Fibroblast of skin of left biceps (primary cell): ENCODE data around the gene KCNH4.
A peak's percentile ranks its signal among the peaks of the same experiment; 100 is the strongest.

Experiments
- DNase-seq, 2 experiments: peaks; one replicate each; pipeline ENCODE4 v3.0.0-alpha.2; 2013; ENCODE audit warnings: low read depth in 2 of 2

KCNH4 gene

DNA sequence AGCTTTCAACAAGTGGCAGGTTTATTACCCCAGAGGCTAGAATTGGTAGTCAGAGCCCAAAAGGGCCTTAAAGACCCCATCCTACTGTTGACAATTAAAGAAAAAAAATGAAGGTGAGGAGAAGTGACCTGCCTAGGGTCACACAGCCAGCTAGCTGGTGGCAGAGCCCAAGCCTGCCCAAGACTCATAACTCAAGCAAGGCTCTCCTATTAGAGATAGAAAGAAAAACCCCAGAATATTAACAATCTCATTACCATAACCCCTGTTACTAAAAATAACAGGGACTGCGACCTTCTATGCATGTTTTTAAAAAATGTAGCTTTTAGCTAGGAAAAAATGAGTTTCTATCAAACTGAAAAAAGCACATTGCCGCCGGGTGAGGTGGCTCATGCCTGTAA is 44.3 kb downstream of the KCNH4 start:
- no peak for DNase-seq

DNA sequence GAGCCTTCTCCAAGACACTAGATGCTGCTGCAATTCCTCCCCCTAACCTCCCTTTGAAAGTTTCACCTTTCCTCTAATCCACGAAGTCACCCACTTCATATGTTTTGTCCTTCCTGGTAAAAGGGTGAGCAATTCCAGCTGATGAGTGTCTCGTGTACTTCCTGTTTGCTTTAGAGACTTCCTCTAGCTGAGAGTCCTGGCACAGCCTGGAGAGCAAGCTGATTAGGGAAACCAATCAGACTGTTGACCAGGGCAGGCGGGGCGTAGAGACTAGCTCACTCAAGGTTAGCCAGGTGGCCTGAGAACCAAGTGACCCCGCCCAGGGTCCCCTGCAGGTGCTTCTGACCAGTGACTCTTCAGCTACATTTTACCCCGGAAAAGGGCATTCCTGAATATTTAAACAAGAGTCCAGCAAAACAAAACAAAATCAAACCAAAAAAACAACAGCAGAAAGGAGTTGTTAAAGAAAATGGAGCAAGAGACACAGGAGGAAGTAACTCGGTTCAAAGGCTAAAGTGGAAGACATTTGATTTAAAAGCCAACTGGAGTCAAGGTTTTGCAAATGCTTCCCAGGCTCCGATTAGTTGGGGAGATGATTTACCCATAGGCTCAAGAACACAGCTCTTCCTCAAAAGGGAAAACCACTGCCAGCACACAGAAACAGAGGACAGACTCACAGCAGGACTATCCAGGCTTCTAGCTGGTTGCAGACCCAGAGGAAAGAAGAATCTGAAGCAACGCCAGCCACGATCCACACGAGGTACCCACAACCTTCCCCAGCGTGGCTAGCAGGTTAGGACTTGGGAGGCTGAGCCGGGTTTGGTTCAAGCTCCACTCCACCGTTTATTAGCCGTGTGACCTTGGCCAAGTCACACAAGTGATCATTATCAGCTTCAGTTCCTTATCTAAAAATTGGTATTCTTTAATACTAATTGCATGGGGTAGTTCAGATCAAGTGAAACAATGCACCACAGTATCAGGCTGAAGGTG is 45.0 kb downstream of the KCNH4 start:
- no peak for DNase-seq

DNA sequence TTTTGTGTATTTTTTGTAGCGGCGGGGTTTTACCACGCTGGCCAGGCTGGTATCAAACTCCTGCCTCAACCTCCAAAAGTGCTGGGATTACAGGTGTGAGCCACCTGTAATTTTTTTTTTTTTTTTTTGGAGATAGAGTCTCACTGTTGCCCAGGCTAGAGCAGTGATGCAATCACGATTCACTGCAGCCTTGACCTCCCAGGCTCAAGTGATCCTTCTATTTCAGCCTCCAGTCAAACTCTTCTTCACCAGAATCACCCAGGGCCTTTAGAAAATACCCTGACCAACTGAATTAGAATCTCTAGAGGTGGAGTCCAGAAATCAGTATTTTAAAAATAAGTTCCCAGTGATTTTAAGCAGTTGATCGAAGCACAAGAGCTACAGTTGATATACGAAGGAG is 45.8 kb downstream of the KCNH4 start:
- no peak for DNase-seq

DNA sequence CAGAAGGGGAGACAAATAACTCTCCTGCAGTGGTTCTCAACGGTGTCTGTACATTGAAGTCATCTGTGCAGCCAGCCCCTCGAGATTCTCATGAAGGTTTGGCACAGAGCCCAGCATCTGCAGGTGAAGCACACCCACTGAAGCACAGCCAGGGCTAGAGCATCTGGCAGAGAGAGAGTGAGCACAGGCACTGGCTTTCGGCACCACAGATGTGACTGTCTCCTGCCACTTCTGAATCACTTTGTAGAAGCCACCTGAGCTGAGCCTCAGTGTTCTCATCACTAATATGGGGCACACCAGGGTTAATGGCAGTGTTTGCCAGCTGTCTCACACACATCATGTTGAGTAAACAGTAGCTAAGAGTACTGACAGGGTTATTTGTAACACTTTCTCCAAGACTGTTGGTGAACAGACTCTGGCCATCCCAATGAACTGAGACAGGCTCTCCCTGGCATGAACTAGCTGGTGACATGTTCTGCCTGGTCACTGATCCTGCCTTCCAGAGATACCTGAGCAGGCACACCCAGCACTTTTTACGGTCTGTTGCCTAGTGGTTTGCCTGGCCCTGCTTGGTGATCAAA is 47.4 kb downstream of the KCNH4 start:
- DNase-seq, result no peak

DNA sequence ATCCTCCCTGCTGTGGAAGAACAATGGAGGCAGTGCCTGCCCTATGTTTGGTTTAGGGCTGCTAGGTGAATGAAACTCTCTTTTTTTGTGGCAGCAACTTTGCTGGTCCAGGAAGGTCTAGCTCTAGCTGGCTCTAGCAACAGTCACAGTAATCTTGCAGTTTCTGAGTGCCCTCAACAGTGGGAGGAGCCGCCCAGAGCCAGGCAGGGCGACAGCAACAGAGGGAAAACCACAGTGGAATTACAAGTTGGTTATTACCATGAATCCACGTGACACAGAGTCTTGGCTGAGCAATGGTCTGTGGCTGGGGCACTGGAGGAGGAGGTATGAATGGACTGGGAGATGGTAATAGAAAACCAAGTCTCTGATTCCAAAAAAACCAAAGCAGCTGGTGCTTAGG is 48.0 kb downstream of the KCNH4 start:
- DNase-seq, result peak in 1 of 2 experiments; percentile 13

DNA sequence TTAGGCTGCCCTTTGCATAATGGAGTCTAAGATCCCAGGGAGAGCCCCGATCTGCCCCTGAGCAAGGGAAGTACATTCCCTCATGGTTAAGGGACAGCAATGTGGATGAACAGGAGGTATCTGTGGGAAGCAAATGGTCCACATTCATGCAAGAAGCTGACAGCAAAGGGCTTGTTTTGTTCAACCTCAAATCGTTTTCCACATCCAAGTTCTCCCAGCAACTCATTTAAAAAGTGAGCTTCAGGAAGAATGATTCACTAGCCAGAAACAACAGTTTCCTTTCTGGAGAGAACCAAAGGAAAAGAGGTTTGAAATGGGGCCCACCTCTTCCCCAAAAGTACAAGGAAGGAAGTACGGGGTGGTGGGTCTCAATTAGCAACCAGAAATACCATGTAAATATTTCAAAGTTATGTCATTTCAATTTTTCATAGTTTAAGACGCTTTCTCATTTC is 48.9 kb downstream of the KCNH4 start:
- no peak for DNase-seq

DNA sequence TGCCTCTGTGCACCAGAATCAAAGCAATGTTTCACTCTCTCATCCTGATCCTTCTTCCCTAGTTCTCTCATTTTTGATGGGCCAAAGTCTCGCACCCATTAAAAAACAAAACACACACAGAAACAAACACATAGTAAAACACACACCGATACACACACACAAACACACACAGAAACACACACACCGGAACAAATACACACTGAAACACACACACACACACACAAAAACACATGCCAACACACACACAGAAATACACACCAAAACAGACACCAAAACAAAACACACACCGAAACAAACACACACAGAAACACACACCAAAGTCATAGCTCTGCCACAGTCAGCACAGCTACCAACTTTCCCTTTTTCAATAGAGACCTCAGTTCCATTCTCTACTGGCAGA is 49.7 kb downstream of the KCNH4 start:
- DNase-seq, result no peak

DNA sequence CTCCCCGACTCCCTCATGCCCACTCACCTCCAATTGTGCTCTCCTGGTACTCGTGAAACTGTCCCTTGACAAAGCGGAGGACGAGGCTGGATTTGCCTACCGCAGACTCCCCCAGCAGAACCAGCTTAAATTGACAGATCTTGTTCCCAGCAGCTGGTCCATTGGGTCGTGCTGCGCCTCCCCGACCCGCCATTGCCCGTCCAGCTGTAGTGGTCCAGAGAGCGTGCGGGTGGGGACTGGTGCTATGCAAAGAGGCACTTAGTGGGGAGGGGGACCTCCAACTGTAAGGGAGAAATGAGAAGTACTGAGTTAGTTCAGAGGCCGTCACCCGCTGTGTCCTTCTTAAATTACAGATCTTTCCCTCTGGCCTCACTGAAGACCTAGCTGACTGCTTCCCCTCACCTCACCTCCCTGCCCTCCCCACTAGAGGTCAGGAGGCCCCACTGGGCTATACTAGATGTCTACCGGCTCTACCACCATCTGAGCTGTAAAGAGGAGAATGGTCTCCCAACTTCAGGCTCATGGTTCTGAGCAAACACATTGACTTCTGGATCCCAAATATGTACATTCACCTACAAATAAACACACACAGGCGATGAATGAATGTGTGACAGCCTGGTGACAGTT is 50.5 kb downstream of the KCNH4 start:
- no peak for DNase-seq

DNA sequence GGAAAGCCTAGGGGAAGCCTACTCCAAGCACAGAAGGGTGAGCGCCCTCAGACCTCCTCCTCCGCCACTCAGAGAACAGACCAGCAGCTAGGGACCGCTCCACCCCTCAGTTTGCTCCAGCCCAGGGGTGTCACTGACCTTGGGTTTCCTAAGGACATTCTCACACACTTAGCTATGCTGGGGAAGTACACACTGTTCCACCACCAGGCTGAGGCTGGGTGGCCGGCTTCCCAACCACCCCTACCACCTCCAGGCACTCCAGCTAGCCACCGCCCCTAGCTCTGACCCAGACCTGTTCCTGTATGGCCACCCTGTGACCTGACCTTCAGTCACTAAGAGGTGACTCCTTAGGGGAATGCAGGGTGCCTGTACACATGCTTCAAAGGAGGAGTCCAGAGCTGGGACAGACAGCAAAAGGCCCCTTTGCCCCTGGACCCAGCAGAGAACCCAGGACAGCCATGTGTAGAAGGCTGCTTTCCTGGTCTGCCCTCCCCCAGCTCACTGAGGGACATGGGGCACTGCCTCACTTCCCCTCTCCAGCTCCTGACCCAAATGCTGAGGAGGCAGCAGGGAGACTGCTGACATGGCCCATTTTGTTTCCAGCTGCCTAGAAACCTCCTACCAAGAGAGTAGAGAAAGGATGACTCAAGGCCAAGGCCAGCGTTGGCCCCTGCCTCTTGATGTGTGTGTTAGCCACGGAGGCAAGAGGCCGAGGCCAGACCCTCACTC is 51.7 kb downstream of the KCNH4 start:
- DNase-seq, result no peak

DNA sequence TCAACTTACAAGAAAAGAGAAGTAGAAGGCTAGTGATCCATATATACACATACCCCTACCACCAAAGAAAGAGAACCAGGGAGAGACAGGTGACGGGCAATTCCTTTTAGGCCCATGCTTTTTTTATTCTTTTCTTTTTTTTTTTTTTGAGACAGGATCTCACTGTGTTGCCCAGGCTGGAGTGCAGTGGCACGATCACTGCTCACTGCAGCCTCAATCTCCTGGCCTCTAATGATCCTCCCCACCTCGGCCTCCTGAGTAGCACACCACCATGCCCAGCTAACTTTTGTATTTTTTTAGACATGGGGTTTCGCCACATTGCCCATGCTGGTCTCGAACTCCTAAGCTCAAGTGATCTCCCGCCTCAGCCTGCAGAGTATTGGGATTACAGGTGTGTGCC is 53.5 kb downstream of the KCNH4 start:
- DNase-seq, result no peak

DNA sequence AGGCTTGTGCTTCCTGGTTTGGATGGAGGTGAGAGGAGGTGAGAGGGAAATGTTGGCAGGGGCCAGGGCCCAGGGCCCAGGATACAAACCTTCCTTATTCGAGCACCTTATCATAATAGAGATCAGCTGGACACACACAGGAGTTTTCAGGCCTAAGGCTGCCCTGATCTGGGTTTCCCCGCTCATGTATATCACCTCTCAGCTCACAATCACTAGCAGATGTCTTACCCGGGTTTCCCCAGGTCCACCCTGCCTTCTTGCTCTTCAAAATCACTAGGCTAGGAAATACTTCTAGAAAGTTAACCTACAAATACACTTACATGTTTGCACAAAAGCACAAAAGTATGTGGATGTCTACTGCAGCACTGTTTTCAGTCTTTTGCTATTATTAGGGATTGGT is 54.1 kb downstream of the KCNH4 start:
- no peak for DNase-seq

DNA sequence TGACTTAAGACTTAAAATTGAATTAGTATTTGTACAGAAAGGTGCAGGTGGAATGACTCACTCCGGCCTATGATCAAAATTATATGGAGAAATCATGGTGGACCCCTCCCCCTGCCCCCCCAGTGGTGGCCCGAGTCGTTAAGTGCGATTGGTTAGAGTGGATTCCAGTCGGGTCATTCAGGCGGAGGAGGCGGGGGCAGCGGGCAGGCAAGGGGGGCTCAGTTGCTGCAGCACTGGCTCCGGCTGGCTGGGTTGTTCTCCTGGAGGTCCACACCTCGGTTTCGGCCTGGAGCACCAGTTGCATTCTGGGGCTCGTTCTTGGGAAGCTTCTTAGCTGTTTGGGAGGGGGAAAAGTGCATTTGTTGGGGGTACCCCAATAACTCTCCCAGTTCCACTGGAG is 55.4 kb downstream of the KCNH4 start:
- no peak for DNase-seq

DNA sequence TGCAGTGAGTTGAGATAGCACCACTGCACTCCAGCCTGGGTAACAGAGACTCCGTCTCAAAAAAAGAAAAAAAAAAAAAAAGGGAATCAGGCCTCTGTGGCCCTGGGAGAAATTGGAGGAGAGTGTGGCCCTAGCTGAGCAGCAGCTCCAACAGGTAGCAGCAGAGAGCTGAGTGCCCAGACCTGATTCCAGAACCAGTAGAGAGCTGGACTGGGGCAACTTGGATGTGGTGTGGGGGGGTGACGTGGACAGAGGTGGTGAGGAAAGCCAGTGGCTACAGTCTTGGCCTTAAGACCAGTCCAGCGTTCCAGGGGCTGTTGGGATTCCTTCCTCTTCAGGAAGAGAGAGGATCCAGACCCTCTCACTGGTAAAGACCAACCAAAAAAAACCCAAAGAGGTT is 56.7 kb downstream of the KCNH4 start:
- DNase-seq, result no peak

DNA sequence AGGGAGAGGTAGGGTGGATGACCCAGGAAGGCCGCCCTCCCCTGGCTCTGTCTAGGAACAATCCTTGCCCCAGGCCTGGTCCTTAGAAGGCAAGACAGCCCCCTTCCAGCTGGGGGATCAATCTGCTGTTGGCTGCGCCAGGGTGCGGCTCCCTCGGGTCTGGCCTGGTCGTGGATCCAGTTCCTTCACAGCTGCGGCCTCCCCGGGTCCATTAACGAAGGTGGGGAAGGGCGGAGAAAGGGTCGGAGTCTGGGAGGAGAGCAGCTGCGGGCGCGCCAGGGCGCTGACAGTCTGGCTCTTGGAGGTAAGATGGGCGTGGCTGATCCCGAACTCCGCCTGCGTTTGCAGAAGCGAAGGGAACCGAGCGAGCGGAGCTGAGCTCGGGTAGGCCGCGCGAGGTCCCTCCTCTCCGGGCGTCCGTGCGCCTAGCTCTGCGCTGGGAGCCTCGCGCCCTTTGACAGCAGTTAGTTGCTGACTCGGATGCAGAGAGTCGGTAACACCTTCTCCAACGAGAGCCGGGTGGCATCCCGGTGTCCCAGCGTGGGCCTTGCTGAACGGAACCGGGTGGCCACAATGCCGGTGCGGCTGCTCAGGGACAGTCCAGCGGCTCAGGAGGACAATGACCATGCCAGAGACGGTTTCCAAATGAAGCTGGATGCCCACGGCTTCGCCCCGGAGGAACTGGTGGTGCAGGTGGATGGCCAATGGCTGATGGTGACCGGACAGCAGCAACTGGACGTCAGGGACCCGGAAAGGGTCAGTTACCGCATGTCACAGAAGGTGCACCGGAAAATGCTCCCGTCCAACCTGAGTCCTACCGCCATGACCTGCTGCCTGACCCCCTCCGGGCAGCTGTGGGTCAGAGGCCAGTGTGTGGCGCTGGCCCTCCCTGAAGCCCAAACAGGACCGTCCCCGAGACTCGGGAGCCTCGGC is 58.3 kb downstream of the KCNH4 start, which contains the start of gene HSPB9:
TSS of gene HSPB9 (plus strand) at position 434 of the 933 bp plus-strand sequence. CDS start at position 481, 47 bp downstream.
- DNase-seq, result no peak

DNA sequence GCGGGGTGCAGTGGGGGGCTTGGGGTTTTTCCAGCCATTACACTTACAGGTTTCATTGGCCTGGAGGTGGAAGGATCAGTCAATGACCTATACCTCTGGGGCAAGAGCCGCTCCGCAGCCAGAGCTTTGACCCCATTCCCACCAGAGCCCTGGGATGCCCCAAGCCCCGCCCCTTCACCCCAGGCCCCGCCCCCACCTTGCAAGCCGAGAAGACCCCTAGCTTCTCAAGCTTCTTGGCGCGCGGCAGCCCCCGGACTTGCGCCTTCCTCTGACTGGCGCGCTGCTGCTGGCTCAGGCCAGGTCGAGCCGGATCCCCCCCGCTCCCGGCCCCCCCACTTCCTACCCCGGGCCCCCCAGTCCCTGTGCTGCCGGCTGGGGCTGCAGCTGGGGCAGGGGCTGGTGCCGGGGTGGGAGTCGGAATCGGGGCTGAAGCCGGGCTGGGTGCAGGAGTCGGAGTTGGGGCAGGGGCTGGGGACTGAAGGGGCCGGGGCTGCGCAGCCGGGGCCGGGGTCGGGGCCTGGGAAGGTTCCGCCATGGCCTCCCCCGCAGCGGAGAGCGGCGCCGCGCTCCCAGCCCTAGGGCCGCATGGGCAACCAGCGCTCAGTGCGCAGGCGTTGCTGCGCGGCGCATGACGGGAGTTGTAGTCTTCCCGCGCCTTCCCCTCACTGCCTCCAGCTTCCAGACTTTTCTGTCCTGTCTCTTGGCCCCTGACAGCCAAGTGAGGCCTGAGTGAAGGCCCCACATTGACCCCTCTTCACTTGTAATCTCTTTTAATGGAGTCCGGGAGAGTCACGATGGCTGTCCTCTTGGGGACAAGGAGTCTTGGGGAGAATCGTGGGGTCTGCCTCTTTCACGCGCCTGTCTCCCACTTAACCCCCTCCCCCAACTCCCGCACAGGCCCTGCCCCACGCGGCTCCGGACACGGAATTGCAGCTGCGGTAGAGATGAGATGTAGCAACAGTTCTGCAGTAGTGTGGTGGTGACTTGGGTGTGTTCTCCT is 59.9 kb downstream of the KCNH4 start, which contains the start of gene KAT2A:
TSS of gene KAT2A (minus strand) at position 598 of the 1,000 bp plus-strand sequence. CDS start at position 535, 63 bp downstream.
- no peak for DNase-seq

DNA sequence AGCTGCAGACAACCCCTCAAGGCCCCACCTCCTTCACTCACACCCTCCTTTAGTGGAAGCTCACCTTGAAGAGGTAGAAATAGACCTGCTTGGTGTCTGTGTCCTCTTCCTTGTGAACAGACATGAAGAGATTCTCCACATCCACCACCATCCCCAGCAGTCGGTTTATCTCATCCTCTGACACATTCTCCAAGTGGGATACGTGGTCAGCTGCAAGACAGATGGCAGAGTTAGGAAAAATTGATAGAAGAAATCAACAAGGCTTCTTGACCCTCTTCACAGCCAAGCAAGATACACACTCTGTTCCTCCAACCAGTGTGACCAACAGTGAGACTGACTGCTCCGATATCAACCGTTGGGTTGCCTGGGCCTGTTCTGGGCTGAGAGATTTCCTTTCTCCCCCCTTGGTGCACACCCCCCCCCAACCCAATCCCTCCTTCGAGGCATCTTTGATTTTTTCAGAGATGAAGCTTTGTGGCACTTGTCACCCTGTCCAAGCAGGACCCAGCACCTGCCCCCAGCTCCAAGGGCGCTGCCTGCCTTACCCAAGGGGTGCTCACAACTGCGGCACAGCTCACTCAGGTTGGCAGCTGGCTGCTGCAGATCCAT is 60.7 kb downstream of the KCNH4 start:
- no peak for DNase-seq

DNA sequence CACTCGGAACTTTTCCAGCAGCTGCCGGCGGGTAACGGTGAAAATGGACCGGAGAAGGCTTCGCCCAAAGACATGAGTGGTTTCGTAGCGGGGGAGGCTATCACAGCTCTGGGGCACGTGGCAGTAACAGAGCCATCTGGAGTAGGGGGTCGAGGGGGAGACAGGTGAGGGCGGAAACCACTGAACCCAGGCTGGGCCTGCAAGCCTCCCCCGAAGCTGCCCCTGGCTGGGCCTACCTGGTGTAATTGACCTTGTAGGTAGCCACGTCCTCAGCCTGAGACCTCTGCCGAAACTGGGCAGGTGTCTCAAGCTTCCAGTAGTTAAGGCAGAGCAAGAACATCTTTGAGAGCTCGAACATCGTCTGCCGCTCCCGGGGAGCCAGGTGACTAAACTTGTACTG is 61.6 kb downstream of the KCNH4 start:
- no peak for DNase-seq

DNA sequence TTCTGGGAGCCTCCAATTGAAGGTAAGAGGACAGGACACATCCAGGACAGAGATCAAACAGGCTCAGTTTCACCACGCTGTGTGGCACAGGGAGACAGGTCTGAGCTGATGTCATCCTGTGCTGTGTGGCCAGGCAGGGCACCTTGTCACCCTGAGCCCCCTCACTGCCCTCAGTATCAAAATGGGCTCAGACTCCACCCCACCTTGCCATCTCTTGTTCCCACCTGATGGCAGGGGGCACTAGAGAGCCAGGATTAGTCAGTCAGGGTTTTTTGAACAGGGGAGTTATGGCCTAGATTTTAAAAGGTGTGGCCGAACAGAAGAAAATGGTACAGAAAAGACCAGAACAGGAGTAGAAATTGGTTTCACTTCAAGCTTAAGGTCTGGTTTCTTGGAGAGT is 62.4 kb downstream of the KCNH4 start:
- no peak for DNase-seq

DNA sequence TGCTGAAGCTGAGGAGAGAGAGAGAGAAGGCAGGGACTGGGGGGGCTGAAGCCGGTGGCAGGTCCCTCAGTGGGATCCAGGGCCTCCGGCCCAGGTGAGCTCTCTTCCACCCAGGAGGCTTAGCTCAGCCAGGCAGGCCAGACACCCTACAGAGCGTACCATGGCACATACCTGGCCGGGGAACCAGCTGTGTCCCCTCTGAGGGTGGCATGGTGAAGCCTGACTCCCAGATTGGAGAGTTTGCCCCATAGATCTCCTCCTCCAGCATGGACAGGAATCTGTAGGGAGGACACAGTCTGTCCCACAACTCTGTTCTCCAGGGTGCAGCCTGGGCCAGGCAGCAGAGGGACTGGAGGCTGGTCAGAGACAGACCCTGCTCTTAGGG is 62.8 kb downstream of the KCNH4 start:
- no peak for DNase-seq
